PC-9 (cell line): Measurements from ENCODE around the gene BTN3A1. TPM values are rescaled to one million over a fixed set of nuclear protein-coding genes. Genes with fewer than 3 reads are reported as not detected.
"Not testable (repeated sequence)": the region's sequence is repeated elsewhere in the genome, so short reads cannot be mapped to it uniquely, and the experiment has no call there.

Experiments used
- BruUV-seq: library from RNA; stranded (reverse); fragments of 400-500 nt; replicated peaks from 2 replicates; lab custom pipeline; 2021; lab: Mats Ljungman, UMichigan
- CTCF ChIA-PET: fragments of 300-600 bp; sonication (Branson Sonifier 250); formaldehyde crosslinking; loops from one replicate; lab custom pipeline; 2022; ENCODE audit warnings: antibody characterized with exemption; lab: Charles Lee
- POLR2A ChIA-PET: fragments of 300-600 bp; sonication (Branson Sonifier 250); formaldehyde crosslinking; loops from one replicate; lab custom pipeline; 2022; ENCODE audit warnings: antibody characterized with exemption; ENCODE audit not compliant: unreplicated experiment; lab: Charles Lee
- DNase-seq, 2 experiments: peaks; one replicate each; pipeline versions ENCODE4 v3.0.0 to v3.0.0-alpha.2; 2015 to 2022; ENCODE audit warnings: mixed read lengths in 1 of 2
- H2AFZ ChIP-seq: fragments of 200-600 bp; sonication (generic); 2 replicates; pipeline ENCODE4 v1.8.1; 2017; ENCODE audit warnings: antibody characterized with exemption
- H3F3A ChIP-seq: fragments of 200-600 bp; sonication (generic); 2 replicates; pipeline ENCODE4 v1.8.1; 2017; ENCODE audit warnings: antibody characterized with exemption, mild to moderate bottlenecking, low read depth; ENCODE audit not compliant: insufficient read depth
- H3K27ac ChIP-seq: fragments of 200-600 bp; sonication (generic); 2 replicates; pipeline ENCODE4 v1.6.1; 2016; ENCODE audit warnings: mixed run types
- H3K27me3 ChIP-seq: fragments of 200-600 bp; sonication (generic); 2 replicates; pipeline ENCODE4 v1.6.1; 2016; ENCODE audit warnings: low read depth, mixed run types; ENCODE audit not compliant: insufficient read depth
- H3K36me3 ChIP-seq: fragments of 200-600 bp; sonication (generic); 2 replicates; pipeline ENCODE4 v1.6.1; 2016; ENCODE audit warnings: low read depth, mixed run types
- H3K4me1 ChIP-seq: fragments of 200-600 bp; sonication (generic); replicated peaks from 2 replicates; pipeline ENCODE4 v1.6.1; 2016; ENCODE audit warnings: mixed run types; ENCODE audit not compliant: insufficient read depth
- H3K4me2 ChIP-seq: fragments of 200-600 bp; sonication (generic); 2 replicates; pipeline ENCODE4 v1.6.1; 2017; ENCODE audit warnings: mixed run types
- H3K4me3 ChIP-seq: fragments of 200-600 bp; sonication (generic); 2 replicates; pipeline ENCODE4 v1.6.1; 2016; ENCODE audit warnings: mixed run types
- H3K79me2 ChIP-seq: fragments of 200-600 bp; sonication (generic); 2 replicates; pipeline ENCODE4 v1.6.1; 2017; ENCODE audit warnings: low read depth, mixed run types
- H3K9me2 ChIP-seq: fragments of 200-600 bp; sonication (generic); 2 replicates; pipeline ENCODE4 v1.8.1; 2017; ENCODE audit warnings: mild to moderate bottlenecking; ENCODE audit not compliant: insufficient read depth
- H3K9me3 ChIP-seq: fragments of 200-600 bp; sonication (generic); 2 replicates; pipeline ENCODE4 v1.8.1; 2016; ENCODE audit warnings: low read depth; ENCODE audit not compliant: insufficient read depth
- H4K20me1 ChIP-seq: fragments of 200-600 bp; sonication (generic); 2 replicates; pipeline ENCODE4 v1.8.1; 2017; ENCODE audit not compliant: insufficient read depth
- CTCF ChIP-seq: fragments of 200-600 bp; sonication (generic); conservative IDR thresholded peaks from 2 replicates; pipeline ENCODE4 v1.6.1; 2017; ENCODE audit warnings: mixed run types, antibody characterized with exemption, mild to moderate bottlenecking, moderate library complexity
- EZH2 ChIP-seq: fragments of 200-600 bp; sonication (generic); IDR thresholded peaks from 2 replicates; pipeline ENCODE4 v1.8.0; 2017; ENCODE audit warnings: antibody characterized with exemption, low read depth
- intact Hi-C: fragments of 100-400 bp; cut with micrococcal nuclease; formaldehyde crosslinking; loops from one replicate; pipeline ENCODE4 v1.10.0; 2022; ENCODE audit not compliant: unreplicated experiment
- total RNA-seq: library from RNA; stranded (reverse); gene quantifications from 2 replicates; pipeline ENCODE4 v1.2.3, GENCODE V29; 2021

The BTN3A1 gene
- total RNA-seq, 1 experiment from 2014 or later: 28.3 TPM

- CTCF ChIA-PET: no interaction called here
- no peak for DNase-seq
- H3K4me1 ChIP-seq: no peaks in the 10 kb centered on the region
- no peaks in the 10 kb centered on the region for H3K36me3 ChIP-seq
- no peak overlapping the region for H3K27ac ChIP-seq
- H3K9me2 ChIP-seq: no peaks in the 10 kb centered on the region
- H3F3A ChIP-seq: no peaks in the 10 kb centered on the region
- H3K27me3 ChIP-seq: no peaks in the 10 kb centered on the region
- no peak overlapping the region for H3K4me3 ChIP-seq
- H4K20me1 ChIP-seq: no peaks in the 10 kb centered on the region
- H3K4me2 ChIP-seq: no peak overlapping the region
- BruUV-seq: no TSS peak
- no peak for TF ChIP-seq EZH2
- no peak for TF ChIP-seq CTCF
- POLR2A ChIA-PET: no interaction called here
- H3K79me2 ChIP-seq: no peaks in the 10 kb centered on the region
- H2AFZ ChIP-seq: no peak overlapping the region
- H3K9me3 ChIP-seq: peaks cover 4% of the 10 kb centered on the region; the same call in 1 of the 2 replicates
- intact Hi-C loops: no loop called here
These were observed 28.7 kb downstream of the BTN3A1 start for GRCh38 chr6:26430787-26431186.

- Histone ChIP-seq H3K9me3 (peaks cover 4% of the 10 kb centered on the region; the same call in 1 of the 2 replicates), H3K79me2 (no peaks in the 10 kb centered on the region), H3F3A (no peaks in the 10 kb centered on the region), H3K27me3 (no peaks in the 10 kb centered on the region), H3K27ac (no peak overlapping the region), H3K4me1 (no peaks in the 10 kb centered on the region), H4K20me1 (no peaks in the 10 kb centered on the region), H3K36me3 (no peaks in the 10 kb centered on the region), H3K4me2 (no peak overlapping the region), H2AFZ (no peak overlapping the region), H3K4me3 (no peak overlapping the region), H3K9me2 (no peaks in the 10 kb centered on the region)
- TF ChIP-seq CTCF (no peak), EZH2 (no peak)
- no TSS peak for BruUV-seq
- ChIA-PET CTCF (no interaction called here), POLR2A (no interaction called here)
- intact Hi-C loops: no loop called here
- DNase-seq: no peak
These were observed 29.4 kb downstream of the BTN3A1 start for GRCh38 chr6:26431258-26432172.

- no peaks in the 10 kb centered on the region for H3K27me3 ChIP-seq
- no peaks in the 10 kb centered on the region for H3K36me3 ChIP-seq
- CTCF ChIA-PET: no interaction called here
- H3K9me3 ChIP-seq: peaks cover 4% of the 10 kb centered on the region; the same call in 1 of the 2 replicates
- DNase-seq: no peak
- intact Hi-C loops: no loop called here
- no peaks in the 10 kb centered on the region for H4K20me1 ChIP-seq
- POLR2A ChIA-PET: interaction anchor here (0.5 kb wide), 1 partner anchor 149 kb away, joined by 20 read pairs; no protein-coding TSS in a partner anchor
- no TSS peak for BruUV-seq
- no peaks in the 10 kb centered on the region for H3K79me2 ChIP-seq
- H3K27ac ChIP-seq: no peak overlapping the region
- no peaks in the 10 kb centered on the region for H3K9me2 ChIP-seq
- no peak for TF ChIP-seq CTCF
- no peak overlapping the region for H3K4me2 ChIP-seq
- H3K4me1 ChIP-seq: no peaks in the 10 kb centered on the region
- no peak overlapping the region for H2AFZ ChIP-seq
- H3F3A ChIP-seq: no peaks in the 10 kb centered on the region
- no peak overlapping the region for H3K4me3 ChIP-seq
These were observed 30.6 kb downstream of the BTN3A1 start for GRCh38 chr6:26432627-26433201.

DNA sequence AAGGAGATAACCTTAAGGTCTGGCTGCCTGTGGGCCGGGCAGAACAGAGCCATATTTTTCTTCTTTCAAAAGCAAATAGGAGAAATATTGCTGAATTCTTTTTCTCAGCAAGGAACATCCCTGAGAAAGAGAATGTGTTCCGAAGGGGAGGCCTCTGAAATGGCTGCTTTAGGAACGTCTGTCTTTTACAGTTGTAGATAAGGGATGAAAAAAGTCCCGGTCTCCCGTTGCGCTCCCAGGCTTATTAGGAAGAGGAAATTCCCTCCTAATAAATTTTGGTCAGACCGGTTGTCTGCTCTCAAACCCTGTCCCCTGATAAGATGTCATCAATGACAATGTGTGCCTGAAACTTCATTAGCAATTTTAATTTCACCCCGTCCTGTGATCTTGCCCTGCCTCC, 31.6 kb downstream of the BTN3A1 start:
- H3K27ac ChIP-seq, H3K9me2 ChIP-seq, H3K4me1 ChIP-seq, H3K4me2 ChIP-seq, H3F3A ChIP-seq, H3K27me3 ChIP-seq, intact Hi-C loops, BruUV-seq, H3K79me2 ChIP-seq, DNase-seq, H3K36me3 ChIP-seq, POLR2A ChIA-PET, H3K4me3 ChIP-seq, H2AFZ ChIP-seq, H3K9me3 ChIP-seq, CTCF ChIA-PET, H4K20me1 ChIP-seq: not testable (repeated sequence)
